ENCODE results near the gene PRRG3. TPM values are rescaled to one million over a fixed set of nuclear protein-coding genes. Genes with fewer than 3 reads are reported as not detected.
A peak's percentile ranks its signal among the peaks of the same experiment; 100 is the strongest.

The PRRG3 gene
- polyA plus RNA-seq, 4 donors: 5.1 to 8.8 (median 6.5) TPM

DNA sequence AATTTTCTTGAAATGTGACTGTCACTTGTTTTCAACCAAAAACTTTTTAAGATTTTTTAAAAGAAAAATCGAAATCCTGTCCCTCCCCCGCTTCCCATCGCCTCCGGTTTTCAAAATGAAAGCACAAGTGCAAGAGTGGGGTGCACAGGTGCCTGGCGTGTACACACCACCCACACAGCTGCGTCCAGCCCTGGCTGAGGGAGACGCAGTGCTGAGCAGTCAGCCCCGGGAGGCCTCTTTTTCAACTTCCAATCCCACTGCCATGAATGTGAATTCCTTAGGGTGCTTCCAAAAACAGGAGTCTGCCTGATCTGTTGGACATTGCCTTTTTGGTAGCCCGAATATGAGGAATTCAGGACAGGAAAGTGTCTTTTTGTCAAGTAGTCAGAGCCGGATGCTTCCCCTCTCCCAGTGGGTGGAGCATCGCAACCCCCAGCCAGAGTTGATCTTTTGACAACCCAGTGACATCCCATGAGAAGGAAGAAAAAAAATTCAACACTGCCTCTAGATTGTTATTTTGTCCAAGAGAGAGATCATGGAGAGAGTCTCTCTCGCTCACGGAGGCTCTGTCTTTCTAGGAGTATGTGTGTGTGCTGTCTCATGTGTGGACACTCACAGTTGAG, 8.9 kb downstream of the PRRG3 start:
- DNase-seq (ENCODE audit: low read depth in 4 of 4, low spot score in 3 of 4): no peak

DNA sequence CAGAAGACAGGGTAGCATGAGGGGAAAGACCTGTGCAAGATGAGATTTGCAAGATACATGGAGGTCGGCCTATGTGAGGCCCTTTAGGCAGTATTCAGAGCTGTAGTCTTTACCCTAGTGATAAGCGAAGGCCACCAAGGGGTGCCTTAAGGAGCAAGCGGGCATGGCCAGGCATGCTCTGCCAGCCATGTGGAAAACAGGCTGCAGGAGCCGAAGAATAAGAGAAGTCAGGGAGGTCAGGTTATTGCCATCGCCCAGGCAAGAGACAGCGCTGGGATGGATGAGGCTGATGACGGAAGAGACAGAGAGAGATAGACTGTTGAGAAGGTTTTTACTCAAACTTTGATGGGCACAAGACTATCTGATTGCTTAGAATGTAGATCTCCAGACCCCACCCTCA, 13.6 kb downstream of the PRRG3 start:
- no peak for DNase-seq (ENCODE audit: low read depth in 4 of 4, low spot score in 3 of 4)

DNA sequence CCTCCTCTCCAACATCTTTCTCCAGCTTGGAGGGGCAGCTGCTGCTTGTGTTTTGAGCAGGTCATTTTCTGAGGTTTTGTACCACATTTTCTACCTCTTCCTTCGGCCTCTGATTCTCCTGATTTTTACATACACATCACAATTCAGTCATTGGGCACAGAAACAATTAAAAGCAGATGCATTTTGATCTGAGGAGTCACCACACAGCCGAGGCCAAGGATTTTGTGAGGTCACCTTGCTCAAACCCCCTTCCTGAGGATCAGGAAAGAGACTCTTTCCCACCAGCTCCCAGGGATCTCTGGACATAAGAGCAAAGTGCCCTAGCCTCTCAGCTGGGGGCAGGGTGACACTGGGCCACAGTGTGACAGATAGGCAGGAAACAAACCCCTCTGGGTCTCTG, 15.2 kb downstream of the PRRG3 start:
- no peak for DNase-seq (ENCODE audit: low read depth in 4 of 4, low spot score in 3 of 4)

DNA sequence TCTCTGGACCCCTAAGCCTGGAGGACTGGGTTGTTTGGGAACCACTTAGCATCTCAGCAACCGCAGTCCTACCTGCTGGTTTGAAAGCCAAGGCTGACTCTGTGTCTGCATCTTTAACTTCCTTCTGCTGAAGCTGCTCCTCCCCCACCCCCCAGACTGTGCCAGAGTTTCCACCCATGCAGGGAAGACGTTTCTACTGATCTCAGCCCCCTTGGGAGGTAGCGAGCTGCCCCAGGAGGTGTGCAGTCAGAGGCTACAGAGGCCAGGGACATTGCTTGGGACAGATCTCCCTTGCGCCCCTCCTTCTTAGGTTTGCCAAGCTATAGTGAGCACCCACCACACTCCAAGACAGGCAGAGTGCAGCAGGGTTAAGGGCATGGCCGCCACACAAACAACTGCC, 15.9 kb downstream of the PRRG3 start:
- DNase-seq (ENCODE audit: low read depth in 4 of 4, low spot score in 3 of 4): no peak

DNA sequence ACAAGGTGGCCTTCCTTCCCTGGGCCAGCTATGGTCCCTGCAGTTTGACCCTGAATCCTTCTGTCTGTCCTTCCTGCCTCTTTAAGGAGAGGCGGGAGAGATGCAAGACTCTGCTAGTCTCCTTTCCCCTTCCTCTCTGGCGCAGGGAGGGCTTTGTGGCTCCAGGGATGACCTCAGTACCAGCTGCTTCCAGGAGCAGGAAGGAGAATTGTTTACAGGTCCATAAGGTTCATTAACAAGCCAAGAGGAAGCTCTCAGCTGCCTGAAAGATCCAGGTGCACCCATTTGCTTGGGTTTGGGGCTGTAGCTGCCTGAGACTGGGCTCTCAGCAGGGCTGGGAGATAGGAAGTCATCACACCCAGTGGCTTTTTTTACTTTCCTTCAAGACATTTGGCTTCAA, 16.5 kb downstream of the PRRG3 start:
- no peak for DNase-seq (ENCODE audit: low read depth in 4 of 4, low spot score in 3 of 4)

DNA sequence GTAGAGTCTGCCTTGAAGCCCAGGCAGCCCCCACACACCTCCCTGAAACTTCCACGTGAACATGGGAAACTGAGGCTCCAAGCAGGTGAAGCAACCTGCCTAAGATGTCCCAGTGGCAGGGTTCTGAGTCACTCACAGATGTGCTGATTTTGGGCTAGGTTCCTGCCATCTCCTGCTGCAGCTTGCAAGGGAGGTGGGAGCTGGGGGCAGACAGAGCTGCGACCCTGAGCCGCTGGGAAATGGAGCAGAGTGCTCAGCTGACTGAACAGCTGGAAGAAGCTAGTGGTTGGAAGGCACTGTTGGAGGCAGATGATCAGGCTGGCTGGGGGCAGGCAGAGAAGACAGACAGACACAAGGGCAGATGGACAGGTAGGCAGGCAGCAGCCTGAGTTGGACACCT, 17.0 kb downstream of the PRRG3 start:
- DNase-seq (ENCODE audit: low read depth in 4 of 4, low spot score in 3 of 4): no peak

DNA sequence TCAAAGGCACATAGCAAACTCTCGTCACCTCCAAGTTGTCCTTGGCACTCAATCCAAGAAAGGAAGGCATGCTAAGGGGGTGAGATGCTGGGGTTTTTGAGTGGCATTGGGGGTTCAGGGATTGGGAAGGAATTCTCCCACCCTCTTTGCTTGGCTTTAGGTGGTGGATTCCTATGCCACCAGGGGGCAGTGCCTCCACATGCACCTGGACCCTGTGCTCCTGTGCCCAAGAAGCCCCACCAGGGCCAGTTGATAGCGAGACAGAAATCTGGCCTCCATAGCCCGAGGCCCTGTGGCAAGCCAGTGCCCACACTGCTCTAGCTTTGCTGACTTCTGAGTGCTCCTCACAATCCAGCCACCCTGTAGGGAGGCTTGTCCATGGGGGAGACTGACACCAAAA, 18.6 kb downstream of the PRRG3 start:
- no peak for DNase-seq (ENCODE audit: low read depth in 4 of 4, low spot score in 3 of 4)

DNA sequence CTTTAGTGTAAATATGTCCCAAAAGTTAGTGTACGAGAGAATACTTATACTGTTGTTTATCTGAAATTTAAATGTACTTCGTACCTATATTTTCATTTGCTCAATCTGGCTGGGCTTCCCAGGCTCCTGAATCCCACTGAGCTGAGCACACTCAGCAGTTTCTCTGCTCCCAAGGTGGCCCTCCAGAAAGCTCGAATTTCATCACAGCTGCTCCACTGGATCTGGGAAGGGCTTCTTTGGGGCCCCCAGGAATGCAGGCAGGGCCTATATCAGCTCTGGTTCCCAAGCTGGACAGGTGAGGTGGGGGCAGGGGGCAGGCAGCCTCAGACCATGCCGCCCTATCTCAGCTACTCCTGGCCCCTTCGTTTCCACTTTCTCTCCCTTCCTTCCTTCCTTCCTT, 19.1 kb downstream of the PRRG3 start:
- DNase-seq (ENCODE audit: low read depth in 4 of 4, low spot score in 3 of 4): no peak

DNA sequence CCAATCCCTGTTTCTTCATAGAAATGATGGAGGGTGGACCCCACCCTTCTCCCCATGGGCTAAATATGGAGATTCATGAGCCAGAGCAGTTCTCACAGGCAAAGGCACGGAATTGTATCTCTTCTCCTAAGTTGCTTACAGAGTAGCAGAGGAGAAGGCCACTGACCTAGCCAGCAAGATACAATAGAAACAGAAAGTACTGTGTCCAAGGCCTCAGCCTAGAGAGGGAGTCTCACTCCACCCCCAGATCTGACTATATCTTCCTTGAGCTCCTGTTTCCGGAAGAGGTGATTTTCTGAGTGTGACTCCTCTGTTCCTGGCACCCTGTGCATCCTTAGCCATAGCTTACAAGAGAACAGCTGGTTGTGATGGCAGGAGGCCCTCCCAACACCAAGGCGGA, 20.5 kb downstream of the PRRG3 start, which contains the start of gene FATE1:
Gene FATE1 (plus strand): TSS at position 284 of the 400 bp plus-strand sequence. CDS start 85 bp downstream, at position 369.
- DNase-seq (ENCODE audit: low read depth in 4 of 4, low spot score in 3 of 4): no peak

DNA sequence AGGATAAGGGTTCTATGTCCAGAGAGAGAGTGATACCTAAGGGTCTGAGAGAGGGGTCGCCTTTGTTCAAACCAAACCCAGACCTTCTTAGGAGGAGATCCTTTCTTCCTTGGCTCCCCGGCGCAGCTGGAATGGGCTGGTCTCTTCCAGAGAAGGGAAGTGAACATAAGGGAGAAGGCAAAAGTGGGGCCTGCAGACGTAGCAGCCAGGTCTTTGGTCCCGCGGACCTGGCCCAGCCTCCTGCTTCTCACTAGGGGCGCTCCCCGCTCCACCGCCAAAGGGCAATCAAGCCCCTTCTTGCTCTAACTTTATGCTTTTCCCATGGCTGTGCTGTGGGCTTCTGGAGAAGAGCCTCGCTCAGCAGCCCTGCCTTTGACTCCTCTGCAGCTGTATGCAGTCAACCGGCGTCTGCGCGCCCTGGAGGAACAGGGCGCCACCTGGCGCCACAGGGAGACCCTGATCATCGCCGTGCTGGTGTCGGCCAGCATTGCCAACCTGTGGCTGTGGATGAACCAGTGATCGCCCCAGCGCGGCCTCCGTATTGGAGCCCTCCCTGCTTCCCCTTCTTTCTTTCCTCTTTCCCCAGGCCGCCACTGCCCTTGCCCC, 27.1 kb downstream of the PRRG3 start:
- peak in 2 of 4 donors; percentile 8 to 12 for DNase-seq (ENCODE audit: low read depth in 4 of 4, low spot score in 3 of 4)

DNA sequence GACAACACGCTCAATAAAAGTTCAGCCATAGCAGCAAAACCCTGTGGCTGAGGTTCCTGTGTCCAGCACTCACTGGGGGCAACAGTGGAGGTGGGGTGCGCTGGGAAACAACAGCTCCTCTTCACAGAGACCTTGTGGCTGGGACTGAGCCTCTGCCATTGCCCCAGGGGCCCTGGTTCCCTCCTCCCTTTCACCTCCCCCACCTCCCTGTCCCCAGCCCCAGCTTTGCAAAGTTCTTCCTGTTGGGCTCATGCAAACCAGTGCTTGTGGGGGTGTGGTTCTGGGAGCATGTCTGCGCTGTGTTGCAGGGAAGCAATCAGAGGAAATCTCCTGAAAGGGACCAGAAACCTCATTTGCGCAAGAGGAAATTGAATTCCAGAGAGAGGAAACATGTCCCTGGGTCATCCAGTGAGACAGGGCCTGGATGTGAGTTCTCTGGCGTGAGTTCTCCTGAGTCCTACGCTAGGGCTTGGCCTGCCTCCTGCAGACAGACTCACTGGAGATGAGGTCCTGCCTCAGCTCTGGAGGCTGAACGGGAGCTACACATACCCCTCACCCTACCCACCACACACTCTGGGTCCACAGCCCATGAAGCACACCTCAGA, 28.0 kb downstream of the PRRG3 start:
- no peak for DNase-seq (ENCODE audit: low read depth in 4 of 4, low spot score in 3 of 4)

DNA sequence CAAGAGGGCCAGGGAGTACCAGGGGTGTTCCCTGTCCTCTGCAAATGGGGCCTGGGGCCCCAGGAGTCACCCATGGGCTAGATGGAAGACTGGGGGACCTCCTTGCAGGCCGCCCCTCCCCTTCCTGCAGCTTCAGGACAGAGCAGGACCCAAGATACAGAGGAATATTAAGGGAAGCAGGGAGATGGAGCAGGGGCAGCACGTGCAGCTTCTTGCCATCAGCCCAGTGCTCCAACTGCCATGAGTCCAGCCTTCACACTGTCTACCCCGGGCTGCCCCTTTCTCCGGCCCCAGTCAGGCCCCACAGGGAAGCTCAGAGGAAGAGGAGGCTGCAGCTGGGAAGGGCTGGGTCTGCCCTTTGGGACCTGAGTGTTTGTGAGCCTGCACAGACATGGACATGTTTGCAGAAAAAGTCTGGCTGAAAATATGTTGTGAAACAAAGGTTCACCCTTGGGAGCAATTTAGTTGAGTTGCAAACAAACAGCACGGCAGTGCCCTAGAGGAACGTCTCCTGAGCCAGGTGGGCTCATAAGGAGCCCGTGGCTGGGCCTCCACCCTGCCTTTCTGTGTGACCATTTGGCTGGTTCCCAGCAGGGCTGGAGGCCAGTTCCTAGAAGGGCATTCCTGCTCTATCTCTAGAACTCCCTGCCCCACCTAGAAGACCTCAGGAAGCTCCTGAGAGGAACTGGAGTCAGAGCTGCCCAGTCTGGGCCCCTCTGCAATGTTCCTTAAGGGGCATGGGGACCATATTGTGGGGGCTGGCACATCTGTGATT, 29.5 kb downstream of the PRRG3 start:
- DNase-seq (ENCODE audit: low read depth in 4 of 4, low spot score in 3 of 4): no peak

DNA sequence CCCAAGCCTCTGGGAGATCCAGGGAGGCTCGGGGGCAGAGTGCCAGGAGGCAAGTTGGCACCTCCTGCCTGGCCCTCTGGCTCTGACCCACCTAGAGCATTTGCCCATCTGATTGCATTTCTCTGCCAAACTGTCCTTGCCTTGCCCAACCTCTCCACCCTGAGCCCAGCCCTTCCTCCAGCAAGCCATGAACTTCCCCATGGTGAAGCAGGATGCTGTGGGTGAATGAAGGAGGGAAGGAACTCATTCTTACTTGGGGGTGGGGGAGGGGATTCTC, 30.0 kb downstream of the PRRG3 start:
- DNase-seq (ENCODE audit: low read depth in 4 of 4, low spot score in 3 of 4): no peak

DNA sequence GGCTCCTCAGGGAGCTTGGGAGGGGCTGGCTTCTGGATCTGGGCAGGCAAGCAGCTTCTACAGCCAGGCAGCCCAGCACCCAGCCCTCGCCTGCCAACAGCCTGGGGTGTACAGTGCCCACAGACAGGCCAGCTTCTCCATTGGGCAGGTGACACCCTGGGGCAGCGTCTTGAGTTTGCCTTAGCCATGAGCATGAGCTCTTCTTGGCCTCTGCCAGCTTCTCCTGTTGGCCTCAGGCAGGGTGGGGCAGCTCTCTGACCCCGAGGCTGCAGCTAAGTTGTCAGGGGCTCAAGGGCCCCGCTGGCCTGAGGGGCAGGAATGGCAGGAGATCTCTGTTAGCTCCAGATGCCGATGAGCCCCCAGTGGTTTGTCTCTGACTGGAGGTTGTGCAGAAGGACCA, 31.5 kb downstream of the PRRG3 start:
- DNase-seq (ENCODE audit: low read depth in 4 of 4, low spot score in 3 of 4): no peak

DNA sequence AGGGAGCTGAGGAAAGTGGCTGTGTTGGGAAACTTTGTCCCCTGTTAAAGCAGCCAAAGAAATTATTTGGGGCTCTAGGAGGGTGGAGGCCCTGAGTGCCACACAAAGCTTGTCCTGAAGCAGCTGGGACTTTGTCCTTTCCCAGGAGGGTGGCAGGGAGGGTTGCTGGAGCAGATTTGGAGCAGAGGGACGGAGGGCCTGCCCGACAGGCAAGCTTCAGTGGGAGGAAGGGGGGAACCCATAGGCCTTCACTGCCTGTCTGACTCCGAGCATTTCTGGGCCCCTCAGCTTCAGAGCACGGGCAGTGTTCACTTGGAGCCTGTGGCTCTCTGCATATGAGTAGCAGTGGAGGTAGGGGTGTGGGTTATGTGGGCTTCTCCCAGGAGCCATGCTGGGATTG, 32.1 kb downstream of the PRRG3 start:
- no peak for DNase-seq (ENCODE audit: low read depth in 4 of 4, low spot score in 3 of 4)

DNA sequence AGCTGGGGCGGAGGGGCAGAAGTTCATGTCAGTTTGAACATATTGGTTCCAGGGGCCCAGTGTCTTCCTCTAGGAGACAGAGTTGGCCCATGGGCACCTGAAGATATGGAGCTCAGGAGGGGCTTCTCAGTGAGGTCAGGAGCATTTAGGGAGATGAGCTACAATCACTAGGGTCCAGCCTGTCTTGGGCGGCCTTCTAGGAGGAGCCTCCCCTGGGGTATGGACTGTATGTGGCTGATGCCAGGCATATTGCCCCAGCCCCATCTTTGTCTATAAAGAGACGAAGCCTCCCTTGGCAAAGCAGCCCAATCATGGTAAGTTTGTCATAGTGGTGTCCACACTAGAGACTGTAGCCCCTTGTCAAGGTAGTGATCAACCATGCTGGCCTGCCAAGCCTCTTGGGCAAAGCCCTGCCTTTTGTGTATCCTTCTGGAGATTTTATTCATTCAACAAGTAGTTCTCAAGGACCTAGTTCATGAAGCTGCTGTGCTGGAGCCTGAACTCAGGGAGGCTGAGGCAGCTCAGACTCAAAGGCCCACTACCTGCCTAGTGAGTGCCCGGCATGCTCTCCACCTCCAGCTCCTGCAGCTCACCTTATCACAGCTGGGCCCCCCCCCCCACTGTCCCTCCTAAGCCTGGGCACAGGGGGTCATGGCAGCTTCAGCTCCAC, 33.9 kb downstream of the PRRG3 start:
- DNase-seq (ENCODE audit: low read depth in 4 of 4, low spot score in 3 of 4): no peak

DNA sequence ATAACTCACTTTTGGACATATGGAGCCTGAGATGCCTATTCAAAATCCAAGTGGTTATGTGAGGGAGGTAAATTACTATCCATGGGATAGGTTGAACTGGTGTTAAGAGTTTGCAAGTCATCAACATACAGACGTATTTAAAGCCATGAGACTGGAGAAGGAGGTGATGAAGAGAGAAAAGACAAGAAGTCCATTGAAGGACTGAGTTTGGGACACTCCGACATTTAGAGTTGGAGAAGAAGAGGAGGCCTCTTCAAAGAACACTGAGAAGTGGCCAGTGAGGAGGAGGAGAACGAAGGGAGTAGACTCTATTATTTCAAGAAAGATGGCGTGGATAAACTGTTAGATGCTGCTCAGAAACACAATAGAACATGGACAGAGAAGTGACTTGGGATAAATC, 39.2 kb downstream of the PRRG3 start, which contains the start of gene CNGA2:
Gene CNGA2 (plus strand): TSS at position 301 of the 400 bp plus-strand sequence. CDS start 3,738 bp downstream, outside the sequence.
- DNase-seq (ENCODE audit: low read depth in 4 of 4, low spot score in 3 of 4): no peak

DNA sequence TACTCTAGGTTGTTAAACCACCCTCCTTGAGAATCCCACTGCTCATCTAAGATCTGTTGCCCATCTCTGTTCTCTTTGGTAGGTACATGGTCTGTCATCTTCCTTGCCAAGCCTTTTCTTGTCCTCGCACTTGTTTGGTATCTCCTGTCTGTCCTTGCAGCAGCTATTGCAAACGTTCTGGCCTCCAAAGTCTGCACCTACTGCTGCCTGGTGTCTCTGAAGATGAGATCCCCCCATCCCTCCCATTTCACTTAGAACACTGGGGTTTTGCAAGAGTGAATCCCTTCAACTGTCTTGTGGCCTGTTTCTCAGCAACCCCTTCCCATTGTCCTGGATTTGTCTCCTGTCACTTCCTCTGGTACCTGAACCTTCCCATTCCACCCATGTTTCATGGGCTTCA, 40.0 kb downstream of the PRRG3 start:
- DNase-seq (ENCODE audit: low read depth in 4 of 4, low spot score in 3 of 4): no peak

DNA sequence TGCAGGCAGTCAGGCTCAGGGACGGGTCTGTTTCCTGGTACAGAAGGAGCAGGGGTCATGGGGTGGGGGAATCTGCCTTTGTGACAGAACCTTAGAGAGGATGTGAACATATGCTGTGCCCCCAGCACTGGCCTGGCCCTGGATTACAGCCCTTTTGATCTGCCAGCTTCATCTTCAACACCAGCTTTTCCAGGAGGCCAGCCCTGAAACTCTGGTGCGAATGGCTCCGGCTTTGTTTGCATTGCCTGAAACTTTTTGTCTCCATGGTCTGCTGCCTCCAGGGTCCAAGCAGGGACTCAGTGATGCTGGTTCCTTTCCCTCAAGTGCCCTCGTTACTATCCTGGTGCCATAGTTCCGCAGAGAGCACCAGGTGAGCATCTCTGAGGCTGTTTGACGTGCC, 41.4 kb downstream of the PRRG3 start:
- DNase-seq (ENCODE audit: low read depth in 4 of 4, low spot score in 3 of 4): no peak

DNA sequence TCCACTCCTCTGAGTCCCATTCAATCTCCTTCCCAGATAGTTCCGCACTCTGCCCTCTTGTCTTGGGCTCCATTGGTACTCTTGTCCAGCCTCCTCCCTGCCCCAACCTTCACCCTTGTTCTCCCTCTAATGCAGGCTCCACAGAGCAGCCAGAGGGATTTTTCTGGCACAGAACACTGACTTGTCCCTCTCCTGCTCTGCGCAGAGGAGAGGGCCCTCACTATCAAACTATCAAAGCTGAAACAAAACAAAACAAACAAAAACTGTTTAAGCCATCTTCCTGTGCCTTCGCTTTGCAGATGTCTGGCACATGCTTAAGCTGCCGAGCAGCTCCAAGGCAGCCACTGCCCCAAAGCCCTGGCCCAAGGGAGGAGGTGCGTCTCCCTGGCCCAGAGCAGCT, 42.2 kb downstream of the PRRG3 start:
- DNase-seq (ENCODE audit: low read depth in 4 of 4, low spot score in 3 of 4): no peak

DNA sequence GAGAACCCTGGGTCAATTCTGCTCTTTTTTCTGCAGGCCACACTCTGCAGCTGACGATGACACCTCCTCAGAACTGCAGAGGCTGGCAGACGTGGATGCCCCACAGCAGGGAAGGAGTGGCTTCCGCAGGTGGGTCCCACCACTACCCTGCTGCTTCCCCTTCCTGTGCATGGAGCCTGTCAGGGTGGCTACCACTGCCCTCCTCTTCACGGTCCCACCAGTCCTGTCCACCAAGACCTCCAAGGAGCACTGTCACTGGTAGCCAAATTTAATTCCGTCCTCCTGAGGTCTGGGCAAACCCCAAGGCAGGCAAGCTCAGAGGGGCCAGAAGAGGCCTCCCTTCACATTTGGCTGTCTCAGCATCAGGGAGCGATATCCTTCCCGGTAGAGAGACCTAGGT, 43.5 kb downstream of the PRRG3 start:
- no peak for DNase-seq (ENCODE audit: low read depth in 4 of 4, low spot score in 3 of 4)
